GM12874 (cell line): Measurements from ENCODE around the gene RYR1.

Source experiments
- TF ChIP-seq, protein P1 (sequence below): IDR thresholded peaks from 2 replicates; pipeline ENCODE4 v1.5.1; 2011; ENCODE audit warnings: low read depth, mild to moderate bottlenecking, control low read depth, low read length, moderate library complexity; ENCODE audit not compliant: insufficient read depth

Gene RYR1

DNA sequence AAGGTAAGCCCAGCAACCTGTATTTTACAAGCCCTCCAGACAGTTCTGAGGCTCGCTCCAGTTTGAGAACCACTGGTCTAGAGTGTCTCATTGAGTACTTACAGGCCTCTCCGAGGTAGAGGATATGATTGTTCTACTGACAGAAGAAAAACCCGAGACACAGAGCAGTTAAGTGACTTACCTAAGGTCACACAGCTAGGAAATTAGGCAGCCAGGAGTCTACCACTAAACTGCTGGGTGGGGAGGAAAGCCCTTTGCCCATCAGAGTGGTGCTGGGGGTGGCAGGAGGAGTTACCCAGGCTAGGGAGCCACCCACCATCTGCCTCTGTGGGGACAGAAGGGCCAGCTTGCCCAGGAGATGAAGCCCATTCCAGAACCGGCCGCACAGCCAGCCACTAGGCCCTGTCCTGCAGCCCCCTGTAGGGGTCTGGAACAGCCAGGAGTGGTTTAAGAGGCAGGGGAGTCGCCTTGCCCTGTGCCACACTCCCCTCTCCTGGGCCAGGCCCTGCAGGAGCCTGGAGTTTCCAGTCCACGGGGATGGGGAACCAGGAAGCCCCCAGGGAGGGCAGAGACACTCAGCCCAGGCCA lies 8.2 kb upstream of the RYR1 start:
- TF ChIP-seq, protein P1, sequence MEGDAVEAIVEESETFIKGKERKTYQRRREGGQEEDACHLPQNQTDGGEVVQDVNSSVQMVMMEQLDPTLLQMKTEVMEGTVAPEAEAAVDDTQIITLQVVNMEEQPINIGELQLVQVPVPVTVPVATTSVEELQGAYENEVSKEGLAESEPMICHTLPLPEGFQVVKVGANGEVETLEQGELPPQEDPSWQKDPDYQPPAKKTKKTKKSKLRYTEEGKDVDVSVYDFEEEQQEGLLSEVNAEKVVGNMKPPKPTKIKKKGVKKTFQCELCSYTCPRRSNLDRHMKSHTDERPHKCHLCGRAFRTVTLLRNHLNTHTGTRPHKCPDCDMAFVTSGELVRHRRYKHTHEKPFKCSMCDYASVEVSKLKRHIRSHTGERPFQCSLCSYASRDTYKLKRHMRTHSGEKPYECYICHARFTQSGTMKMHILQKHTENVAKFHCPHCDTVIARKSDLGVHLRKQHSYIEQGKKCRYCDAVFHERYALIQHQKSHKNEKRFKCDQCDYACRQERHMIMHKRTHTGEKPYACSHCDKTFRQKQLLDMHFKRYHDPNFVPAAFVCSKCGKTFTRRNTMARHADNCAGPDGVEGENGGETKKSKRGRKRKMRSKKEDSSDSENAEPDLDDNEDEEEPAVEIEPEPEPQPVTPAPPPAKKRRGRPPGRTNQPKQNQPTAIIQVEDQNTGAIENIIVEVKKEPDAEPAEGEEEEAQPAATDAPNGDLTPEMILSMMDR: no peak

DNA sequence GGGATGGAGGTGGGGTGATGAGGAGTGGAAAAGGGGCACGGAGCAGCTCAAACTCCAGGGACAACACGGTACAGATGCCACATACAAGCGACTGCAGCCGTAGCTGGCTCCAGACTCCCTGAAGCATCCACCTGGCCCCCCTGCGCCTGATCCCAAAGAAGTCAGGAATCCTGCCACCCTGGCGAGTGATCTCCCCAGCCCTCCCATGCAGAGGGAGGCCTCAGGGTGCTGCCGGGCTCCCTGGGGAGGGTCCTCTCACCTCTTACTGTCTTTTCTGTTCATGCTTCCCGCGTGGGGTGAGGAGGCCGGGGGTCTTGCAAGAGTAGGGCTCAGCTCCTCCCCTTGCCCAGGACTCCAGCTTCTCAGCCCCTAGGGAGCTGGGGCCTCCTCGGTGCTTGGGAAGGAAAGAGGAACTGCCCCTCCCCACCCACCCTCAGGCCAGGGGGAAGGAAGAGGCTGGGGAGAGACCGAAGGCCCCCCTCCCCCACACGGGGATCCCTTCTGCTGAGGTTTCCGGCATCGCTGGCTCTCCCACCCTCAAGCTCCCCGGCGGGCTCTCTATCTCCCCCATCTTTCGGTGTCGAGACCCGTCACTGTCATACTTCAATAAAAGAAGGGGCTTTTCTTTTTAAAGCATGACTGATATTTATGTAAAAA lies 7.6 kb upstream of the RYR1 start, which contains the start of gene RASGRP4:
Gene RASGRP4 (minus strand): TSS at position 410 of the 657 bp plus-strand sequence. CDS start 128 bp downstream, at position 282.
- TF ChIP-seq, protein P1: no peak

DNA sequence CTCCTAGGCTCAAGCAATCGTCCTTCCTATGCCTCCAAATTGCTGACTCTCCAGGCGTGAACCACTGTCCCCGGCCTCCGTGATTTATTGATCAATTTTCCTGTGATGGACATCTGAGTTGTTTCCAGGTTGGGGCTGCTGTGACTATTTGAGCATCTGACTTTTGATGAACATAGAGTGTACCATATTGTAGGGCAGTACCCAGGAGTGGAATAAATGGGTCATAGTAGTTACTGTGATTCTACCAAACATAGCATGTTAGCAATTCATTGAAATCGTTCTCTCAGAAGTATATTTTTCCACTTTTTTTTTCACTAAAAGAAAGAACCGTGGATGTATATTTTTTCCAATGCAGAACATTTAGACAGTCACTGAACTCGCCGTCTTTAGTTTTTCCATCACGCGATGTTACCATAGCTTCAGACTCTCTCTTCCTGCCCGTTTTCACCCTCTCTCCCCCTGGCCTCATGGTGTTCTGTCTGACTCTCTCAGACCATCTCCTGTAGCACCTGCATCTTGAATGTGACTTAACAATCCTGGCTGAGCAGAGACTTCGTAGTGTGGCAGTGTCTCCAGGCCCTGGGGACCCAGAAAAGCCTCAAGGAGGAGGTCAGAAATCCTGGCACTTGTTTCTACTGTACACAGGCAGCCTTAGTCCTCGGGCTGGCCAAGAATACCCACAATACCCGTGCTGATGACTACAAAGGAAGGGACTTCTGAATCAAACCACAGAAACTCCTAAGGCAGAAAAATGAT lies 4.3 kb upstream of the RYR1 start:
- TF ChIP-seq, protein P1: no peak

GRCh38 chr19:38429811-38430156 lies 3.7 kb upstream of the RYR1 start:
- TF ChIP-seq, protein P1: no peak

DNA sequence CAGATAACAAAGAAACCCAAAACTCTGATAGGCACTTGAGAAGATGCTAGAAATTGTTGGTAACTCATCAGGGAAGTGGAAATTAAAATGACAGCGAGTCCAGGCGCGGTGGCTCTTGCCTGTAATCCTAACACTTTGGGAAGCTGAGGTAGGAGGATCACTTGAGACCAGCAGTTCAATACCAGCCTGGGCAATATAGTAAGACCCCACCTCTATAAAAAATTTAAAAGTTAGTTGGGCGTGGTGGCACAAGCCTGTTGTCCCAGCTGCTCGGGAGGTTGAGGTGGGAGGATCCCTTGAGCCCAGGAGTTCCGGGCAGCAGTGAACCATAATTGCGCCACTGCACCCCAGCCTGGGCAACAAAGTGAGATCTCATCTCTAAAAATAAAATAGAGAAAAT lies 2.6 kb upstream of the RYR1 start:
- TF ChIP-seq, protein P1: no peak

- TF ChIP-seq, protein P1: no peak
Measured at GRCh38 chr19:38434549-38435051, 1.1 kb downstream of the RYR1 start.

DNA sequence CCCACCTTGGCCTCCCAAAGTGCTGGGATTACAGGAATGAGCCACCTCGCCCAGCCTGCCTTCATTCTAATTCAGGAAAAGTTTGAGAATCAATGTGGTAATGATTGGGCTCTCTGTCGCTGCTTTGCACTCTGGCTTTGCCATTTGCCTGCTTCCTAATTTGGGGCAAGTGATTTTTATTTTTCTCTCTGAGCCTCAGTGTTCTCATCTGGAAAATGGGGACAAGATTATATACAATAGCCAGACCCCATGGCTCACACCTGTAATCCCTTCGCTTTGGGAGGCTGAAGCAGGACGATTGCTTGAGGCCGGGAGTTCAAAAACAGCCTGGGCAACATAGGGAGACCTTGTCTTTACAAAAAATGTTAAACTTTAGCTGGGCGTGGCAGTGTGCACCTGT lies 3.8 kb downstream of the RYR1 start:
- TF ChIP-seq, protein P1: no peak
